Tracheal epithelial cell (primary cell): ENCODE measurements around the gene CERS6. TPM values are rescaled to one million over a fixed set of nuclear protein-coding genes. Genes with fewer than 3 reads are reported as not detected.

ENCODE experiments used
- total RNA-seq: library from RNA; depleted of rRNA; stranded (reverse); fragments of >200 nt; gene quantifications from 2 replicates; pipeline ENCODE4 v1.2.1, GENCODE V29; 2014

Gene CERS6
- 32.0 and 60.7 TPM in 2 replicates for total RNA-seq

GRCh38 chr2:168455645-168456520, at the start of gene CERS6:
TSS of gene CERS6 (plus strand) at chr2:168456272. CDS start at chr2:168456449, 177 bp downstream.

DNA sequence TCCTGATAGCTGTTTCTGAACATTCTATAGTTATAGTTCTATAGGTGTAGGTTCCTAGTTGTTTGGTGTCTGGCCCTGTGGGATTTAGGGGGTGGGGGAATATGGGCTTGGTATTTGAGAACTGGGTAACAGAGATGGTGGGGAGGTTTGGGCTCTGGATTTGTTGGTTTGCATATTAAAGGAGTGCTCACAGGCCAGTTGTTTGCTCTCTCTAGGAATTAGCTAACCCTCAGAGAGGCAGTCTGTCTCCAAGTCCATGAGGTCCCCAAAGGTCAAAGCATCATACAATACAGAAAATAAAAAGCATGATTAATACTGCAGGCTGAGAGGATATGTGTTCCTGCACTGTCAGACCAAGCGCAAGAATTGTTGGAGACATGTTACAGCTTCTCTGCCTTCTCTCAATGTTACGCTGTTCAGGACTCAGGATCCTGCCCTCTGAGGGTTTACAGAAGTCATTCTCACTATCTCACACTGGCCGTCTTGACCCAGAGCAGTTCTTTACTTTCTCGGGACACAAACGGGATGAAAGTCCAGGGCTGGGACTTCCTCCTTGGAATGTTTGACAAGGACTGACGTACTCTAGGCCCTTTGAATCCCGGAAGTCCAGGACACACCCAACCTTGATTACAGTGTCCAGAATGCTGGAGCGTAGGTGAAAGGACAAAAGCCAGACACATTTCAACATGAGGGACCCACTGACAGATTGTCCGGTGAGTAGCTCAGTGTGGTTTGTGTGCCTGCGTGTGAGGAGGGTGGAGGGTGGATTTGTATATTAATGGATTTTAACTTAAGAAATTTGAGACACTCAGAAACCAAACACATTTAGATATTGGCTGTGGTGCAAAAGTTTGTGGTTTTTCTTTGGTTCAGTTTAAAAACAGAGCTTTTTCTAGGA, 346.1 kb downstream of the CERS6 start, which contains the start of gene NOSTRIN:
TSS of gene NOSTRIN (plus strand) at position 677 of the 898 bp plus-strand sequence. CDS start at position 687, 10 bp downstream.

Other genes starting within 250 kb of the CERS6 start
- gene STK39, start 208.7 kb upstream of the CERS6 start, total RNA-seq = 9.4 and 19.2 TPM in 2 replicates